Right lobe of liver (tissue), 4 donors: Measurements from ENCODE around the gene SOWAHA.

ENCODE experiments used
- CTCF ChIP-seq, 4 donors: fragments of 200-600 bp in 3 of 4; fragments of 450-650 bp in 1 of 4; IDR thresholded peaks; one replicate each; pipeline versions ENCODE4 v1.5.1 to v1.8.0; 2016 to 2022; ENCODE audit warnings: antibody characterized with exemption in 4 of 4, mild to moderate bottlenecking in 2 of 4
- POLR2A ChIP-seq: fragments of 450-650 bp; IDR thresholded peaks from one replicate; pipeline ENCODE4 v1.6.1; 2017; ENCODE audit warnings: antibody characterized with exemption, mild to moderate bottlenecking
- donor health status: DM: no; HTN: no; CAD: no.
- donor health status: DM: no; HTN: no; CAD: no.
- donor health status: DM: no; HTN: yes; CAD: no.

DNA sequence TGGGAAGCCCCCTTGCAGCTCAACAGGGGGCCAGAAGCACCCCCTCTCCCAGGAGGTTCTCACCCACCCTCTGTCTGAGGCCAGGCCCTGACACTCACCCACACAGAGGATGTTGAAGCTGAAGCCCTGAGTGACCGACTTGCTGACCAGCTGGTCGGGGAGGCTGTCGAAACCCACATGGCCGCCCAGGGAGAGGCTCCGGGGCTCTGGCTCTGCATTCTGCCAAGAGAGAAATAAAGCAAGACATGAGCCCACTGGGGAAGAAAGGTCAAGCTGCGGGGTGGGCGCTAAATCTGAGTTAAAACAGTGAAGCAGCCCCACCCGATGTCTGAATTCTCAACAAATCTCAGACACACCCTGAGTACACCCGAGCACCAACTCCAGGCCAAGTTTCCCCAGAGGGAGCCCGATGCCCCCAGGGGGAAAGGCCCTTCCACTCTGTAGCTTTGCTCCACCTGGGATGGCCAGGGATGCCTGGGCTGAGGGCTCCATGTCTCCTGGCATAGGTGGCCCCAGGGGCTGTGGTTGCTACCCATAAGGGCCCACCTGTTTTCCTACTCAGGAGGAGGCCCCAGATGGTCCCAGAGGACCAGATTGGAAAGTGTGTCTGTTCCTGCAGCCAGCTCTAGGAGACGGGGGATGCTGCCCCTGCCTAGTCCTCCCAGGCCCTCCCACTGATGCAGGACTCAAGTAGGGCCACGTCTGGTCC lies 47.6 kb upstream of the SOWAHA start:
- TF ChIP-seq CTCF (IDR thresholded peaks at IDR 0.05) (no peak), POLR2A (no peak)
